Activated effector memory CD4-positive, alpha-beta T cell treated with anti-CD3 and anti-CD28 coated beads, Interleukin-2, amount 50 U/mL, for 16 hours (primary cell): ENCODE results near the gene ATP5ME.
"Not testable (repeated sequence)": the region's sequence is repeated elsewhere in the genome, so short reads cannot be mapped to it uniquely, and the experiment has no call there.

Source experiments
- DNase-seq: peaks from one replicate; pipeline ENCODE4 v3.0.0-alpha.2; 2020

ATP5ME gene, protein sequence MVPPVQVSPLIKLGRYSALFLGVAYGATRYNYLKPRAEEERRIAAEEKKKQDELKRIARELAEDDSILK

DNA sequence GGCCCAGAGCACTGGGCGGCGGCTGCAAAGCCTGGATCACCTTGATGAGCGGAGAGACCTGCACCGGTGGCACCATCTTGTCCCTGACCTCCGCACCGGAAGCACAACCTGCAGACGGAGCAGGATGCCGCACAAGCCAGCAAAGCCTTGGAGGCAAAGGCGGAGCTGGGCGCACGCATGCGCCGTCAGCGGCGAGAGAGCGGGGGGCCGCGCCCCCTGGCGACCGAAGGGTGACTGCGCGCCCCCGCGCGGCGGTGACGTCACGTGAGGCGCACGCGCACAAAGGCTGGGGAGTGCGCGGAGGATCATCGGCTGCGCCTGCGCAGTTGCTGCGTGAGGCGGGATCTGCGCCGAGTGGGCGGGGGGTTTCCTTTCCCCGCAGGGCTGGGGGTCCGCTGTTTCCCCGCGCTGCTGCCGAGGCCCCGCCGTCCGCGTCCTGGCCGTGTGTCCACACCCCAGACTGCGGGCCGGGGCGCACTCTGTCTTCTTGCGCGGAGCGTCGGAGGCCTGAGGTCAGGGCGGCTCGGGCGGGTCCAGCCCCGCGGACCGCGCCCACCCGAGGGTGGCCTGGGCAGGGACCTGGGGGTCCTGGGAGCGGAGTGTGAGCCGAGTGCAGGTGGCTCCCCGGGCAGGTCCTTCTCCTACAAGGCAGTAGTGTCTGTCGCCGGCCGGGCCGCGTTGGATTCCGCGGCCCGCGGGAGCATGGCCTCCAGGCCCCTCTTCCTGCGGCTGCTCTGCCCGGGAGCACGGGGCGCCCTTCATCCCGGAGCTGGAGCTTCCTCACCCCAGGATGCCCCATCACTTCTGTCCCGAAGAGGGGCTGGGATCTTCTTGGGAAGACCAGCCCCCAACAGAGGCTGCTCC is at the start of gene ATP5ME, which contains the start of gene MYL5:
TSS of gene ATP5ME (minus strand) at position 105 of the 864 bp plus-strand sequence. CDS start at position 76, 29 bp downstream.
TSS of gene MYL5 (plus strand) at position 371 of the 864 bp plus-strand sequence. CDS start 3,485 bp downstream, outside the sequence.
- DNase-seq = peak; percentile 99

DNA sequence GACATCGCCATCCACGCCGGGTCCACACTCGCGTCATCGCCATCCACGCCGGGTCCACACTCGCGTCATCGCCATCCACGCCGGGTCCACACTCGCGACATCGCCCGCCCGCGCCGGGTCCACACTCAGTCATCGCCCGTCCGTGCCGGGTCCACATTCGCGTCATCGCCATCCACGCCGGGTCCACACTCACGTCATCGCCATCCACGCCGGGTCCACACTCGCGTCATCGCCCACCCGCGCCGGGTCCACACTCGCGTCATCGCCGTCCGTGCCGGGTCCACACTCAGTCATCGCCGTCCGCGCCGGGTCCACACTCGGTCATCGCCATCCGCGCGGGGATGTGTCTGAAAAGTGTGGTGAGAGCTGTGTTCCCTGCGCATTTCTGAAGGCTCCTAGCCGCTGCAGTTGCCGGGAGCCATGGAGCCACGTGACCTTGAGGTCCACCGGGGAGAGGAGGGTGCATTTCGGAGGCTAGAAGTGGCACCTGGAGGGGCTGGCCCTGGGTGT is 48.8 kb upstream of the ATP5ME start:
- no peak for DNase-seq

DNA sequence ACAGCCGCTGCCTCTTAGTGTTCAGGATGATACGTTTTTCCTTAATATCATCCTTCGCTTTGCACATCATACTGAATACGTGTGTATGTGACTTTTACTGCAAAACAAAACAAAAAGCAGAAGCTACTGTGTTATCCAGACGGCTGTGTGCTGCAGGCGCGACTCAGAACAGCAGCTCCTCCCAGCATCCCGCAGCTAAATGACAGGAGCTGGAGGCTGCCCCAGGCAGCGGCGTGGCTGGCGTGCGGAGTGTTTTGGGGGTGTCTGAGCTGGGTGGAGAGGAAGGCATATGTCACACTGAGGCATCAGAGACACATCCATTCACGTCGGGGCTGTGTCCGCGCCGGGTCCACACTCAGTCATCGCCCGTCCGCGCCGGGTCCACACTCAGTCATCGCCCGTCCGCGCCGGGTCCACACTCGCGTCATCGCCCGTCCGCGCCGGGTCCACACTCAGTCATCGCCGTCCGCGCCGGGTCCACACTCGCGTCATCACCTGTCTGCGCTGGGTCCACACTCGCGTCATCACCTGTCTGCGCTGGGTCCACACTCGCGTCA is 48.2 kb upstream of the ATP5ME start:
- DNase-seq = no peak

DNA sequence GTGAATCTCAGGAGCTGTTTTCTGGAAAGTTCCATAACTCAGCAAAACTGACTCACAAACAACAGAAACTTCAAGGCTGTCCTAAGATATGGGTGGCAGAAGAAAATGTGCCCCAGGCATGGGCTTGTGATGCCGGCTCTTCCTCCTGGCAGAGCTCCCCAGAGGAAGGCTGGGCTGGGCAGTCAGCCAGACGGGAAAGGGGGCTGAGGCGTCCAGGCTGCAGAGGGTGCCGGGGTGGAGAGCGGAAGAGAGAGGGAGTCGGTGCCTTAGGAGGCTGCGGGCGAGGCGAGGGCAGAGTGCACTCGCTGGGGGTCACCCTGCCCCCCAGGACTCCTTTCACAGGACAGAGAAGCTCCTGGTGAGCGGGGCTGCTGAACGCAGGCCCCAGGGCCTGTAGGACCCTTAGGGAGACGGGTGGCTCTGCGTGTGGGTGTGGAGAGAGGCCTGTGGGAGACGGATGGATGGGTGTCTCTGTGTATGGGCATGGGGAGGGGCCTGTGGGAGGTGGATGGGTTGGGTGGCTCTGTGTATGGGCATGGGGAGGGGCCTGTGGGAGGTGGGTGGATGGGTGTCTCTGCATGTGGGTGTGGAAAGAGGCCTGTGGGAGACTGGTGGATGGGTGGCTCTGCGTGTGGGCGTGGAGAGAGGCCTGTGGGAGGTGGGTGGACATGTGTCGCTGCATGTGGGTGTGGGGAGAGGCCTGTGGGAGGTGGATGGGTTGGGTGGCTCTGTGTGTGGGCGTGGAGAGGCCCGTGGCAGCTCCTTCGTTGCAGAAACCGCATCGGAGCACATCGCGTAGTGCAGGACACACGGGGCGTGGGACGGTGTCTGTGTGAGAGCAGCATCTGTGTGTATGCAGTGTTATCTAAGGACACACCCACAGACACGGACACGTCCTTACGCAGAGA is 47.4 kb upstream of the ATP5ME start:
- DNase-seq = no peak

DNA sequence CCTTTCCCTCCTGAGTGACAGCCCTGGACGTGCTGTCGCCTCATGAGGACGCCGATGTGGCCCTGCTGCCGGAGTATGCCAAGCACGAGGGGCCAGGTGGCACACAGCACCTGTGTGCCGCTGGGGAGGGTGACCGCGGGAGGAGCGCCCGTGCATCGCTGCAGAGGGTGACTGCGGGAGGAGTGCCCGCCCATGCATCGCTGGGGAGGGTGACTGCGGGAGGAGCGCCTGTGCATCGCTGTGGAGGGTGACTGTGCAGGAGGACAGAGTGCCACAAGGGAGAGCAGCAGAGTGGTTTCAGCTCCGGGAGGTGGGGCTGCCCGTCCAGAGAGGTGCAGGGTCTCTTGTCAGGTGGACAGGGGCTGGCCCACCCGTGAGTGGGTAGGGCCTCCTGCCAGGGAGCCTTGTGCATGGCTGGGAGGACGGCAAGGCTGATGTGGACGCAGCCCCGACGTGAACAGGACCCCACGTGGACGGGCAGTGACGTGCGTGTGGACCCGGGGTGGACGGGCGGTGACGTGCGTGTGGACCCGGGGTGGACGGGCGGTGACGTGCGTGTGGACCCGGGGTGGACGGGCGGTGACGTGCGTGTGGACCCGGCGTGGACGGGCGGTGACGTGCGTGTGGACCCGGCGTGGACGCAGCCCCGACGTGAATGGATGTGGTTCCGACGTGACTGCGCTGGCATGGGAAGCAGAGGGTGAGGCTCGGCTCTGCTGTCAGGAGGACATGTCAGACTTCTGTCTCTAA is 46.2 kb upstream of the ATP5ME start:
- DNase-seq = no peak

DNA sequence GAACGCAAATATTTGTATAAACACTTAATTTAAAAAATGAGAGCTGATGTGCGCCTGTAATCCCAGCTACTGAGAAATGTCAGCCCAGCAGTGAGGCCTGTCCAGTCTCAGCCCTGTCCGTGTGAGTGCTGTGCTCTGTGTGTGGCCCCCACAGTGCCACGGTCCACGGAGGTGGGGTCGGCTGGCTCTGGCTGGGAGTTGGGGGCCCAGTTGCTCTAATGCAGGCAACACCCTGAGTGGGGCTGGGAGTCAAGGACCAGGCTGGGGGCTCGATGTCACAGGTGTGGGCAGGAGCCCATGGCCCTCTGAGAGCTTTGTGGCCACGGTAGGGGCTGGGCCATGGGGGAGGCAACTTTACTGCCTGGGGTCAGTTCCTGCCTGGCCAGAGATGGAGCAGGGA is 44.4 kb upstream of the ATP5ME start:
- DNase-seq = no peak

DNA sequence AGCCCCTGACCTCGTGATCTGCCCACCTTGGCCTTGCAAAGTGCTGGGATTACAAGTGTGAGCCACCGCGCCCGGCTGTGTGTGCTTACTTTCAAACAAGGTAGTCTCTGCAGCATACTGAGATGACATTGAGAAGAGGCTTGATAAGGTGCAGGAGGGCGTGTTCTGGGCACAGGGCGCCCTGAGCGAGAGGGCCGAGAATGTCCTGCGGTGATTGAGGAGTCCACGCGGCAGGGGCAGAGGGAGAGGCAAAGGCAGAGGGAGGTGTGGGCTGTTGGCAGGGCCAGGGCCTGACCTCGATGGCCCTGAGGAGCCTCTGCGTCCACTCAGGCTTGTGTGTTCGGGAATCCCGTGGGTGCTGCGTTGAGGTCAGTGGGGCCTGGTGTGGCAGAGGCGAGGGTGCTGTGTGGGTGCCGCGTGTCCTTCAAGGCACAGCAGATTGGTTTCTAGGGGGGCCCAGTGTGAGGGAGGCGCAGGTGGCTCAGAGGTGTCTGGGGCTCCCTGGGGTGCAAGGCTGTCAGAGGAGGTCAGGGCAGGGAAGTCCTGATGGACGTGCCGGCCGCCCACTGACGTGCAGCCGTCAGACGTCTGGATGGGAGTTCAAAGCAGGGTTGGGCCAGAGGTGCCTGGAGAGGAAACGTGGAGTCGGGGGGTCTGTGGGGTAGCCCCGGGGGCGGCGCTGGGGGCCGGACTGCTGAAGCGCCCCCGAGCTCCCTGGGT is 43.7 kb upstream of the ATP5ME start:
- DNase-seq = no peak

DNA sequence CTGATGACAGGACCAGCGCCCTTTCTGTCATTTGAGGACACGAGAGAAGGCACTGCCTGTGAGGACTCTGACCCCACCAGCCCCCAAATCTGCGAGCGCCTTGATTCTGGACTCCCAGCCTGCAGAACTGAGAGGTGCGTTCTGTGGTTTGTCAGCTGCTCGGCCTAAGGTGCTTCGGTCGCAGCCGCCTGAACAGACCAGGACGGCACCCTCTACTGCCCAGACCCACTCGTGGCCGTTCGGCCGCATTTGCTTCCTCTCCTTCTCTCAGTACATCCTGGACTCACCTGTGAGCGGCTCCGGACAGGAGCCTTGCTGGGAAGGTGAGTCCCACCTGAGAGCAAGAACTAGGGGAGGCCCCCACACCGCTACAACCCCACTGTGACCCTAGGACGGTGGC is 40.0 kb upstream of the ATP5ME start:
- no peak for DNase-seq

DNA sequence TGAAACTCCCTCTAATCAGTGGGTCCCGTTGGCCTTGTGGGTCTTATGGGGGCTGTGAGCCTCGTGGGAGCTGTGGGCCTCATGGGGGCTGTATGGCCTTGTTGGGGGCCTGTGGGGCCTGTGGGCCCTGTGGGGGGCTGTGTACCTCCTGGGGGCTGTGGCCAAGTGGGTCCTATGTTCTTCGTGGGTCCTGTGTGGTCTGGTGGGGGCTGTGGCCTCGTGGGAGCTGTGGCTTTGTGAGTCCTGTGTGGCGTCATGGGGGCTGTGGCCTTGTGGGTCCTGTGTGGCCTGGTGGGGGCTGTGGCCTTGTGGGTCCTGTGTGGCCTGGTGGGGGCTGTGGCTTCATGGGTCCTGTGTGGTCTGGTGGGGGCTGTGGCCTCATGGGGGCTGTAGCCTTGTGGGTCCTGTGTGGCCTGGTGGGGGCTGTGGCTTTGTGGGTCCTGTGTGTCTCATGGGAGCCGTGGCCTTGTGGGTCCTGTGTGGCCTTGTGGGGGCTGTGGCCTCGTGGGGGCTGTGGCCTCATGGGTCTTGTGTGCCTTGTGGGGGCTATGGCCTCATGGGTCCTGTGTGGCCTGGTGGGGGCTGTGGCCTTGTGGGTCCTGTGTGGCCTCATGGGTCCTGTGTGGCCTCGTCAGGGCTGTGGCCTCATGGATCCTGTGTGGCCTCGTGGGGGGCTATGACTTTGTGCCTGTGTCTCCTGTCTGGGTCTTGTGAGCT is 39.0 kb upstream of the ATP5ME start:
- no peak for DNase-seq

DNA sequence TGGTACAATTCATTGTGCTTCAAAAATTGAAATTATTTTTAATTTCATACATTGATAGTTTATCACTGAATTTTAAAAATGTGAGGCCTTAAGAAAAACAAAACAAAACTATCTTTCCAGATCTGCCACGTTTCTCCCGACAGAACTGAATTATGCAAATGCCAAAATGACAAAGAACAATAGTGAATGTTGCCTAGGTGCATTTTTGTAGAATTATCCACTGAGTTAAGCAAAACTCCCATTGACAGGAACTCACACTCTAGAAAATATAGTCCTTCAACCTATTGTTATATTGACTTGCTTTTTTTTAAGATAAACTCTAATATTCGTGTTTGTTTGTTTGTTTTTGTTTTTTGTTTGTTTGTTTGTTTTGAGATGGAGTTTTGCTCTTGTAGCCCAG is 38.0 kb upstream of the ATP5ME start:
- no peak for DNase-seq

DNA sequence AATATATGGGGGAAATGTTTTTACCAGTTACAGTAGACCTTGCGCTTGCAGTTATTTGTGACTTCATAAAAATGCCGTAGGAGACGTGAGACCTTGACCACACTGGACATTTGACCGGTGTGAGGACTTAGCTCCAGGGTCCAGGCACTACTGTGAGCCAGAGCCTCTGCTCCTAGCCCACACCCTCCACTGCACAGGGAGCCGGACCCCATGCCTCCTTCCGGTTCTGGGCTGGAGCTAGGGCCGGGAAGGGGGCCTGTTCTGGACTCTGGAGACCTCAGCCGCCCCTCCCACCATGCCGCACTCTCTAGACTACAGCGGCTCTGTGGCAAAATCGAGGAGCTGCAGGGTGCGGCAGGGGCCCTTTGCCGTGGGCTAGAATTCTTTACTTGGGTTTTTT is 36.8 kb upstream of the ATP5ME start:
- DNase-seq = no peak

DNA sequence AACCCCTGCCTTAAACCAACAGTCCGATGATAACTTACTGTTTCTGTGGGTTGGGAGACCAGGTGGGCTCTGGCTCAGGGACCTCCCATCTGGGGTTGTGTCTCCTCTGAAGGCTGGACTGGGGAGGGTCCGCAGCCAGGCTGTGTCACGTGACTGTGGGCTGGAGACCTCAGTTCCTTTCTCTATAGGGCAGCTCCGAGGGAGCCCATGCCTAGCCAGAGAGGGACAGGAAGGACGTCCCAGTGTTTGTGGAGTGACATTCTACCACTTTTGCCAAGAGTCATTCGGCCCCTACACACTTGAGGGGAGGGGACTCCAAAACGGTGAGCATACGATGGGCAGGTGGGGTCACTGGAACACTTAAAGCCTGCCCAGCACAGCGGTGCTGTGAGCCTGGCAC is 36.0 kb upstream of the ATP5ME start:
- DNase-seq = no peak

DNA sequence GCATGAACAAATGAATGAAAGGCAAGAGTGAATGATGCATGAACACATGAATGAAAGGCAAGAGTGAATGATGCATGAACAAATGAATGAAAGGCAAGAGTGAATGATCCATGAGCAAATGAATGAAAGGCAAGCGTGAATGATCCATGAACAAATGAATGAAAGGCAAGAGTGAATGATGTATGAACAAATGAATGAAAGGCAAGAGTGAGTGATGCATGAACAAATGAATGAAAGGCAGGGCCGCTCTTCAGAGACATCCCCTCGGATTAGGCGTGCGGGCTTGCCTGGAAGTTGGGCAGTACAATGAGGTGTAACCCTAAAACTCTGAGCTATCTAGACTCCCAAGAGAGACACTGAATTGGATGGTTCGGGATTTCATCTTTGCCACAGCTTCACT is 35.3 kb upstream of the ATP5ME start:
- no peak for DNase-seq

DNA sequence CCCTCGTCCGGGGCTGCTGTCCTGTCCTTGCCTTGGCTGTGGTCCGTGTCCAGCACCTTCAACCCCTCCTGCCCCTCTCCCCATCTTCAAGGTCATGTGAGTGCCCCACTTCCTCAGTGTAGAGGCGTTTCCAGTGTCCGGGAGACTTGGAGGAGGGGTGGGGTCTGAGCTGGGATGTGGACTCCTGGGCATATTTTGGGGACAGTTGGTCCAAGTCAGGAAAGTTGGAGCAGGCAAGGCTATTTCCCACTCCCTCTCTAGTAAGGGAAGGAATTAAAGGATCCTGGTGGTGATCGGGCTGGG is 34.5 kb upstream of the ATP5ME start:
- no peak for DNase-seq

DNA sequence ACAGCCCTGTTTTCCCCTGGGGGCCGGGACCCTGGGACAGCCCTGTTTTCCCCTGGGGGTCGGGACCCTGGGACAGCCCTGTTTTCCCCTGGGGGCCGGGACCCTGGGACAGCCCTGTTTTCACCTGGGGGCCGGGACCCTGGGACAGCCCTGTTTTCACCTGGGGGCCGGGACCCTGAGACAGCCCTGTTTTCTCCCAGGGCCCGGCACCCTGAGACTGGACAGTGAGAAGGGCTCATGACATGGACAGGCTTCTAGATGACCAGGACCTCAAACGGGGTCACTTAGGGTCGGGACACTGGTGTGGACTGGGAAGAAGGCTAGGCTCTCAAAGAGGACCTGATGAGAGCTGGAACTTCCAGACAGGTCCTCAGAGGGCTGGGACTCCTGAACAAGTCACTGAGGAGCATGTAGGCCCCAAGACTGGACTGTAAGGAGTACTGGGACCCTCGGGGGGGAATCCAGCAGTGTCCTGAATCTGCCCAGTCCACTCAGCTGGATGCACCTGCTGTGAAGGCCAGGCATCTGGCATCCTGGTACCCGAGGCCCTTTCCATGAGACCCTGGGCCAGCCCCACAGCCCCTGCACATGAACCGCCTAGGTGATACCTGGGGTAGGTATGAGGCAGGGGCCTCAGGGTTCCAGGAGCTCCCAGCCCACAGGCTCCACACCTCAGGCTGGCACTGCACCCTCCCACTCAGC is 34.0 kb upstream of the ATP5ME start:
- no peak for DNase-seq

DNA sequence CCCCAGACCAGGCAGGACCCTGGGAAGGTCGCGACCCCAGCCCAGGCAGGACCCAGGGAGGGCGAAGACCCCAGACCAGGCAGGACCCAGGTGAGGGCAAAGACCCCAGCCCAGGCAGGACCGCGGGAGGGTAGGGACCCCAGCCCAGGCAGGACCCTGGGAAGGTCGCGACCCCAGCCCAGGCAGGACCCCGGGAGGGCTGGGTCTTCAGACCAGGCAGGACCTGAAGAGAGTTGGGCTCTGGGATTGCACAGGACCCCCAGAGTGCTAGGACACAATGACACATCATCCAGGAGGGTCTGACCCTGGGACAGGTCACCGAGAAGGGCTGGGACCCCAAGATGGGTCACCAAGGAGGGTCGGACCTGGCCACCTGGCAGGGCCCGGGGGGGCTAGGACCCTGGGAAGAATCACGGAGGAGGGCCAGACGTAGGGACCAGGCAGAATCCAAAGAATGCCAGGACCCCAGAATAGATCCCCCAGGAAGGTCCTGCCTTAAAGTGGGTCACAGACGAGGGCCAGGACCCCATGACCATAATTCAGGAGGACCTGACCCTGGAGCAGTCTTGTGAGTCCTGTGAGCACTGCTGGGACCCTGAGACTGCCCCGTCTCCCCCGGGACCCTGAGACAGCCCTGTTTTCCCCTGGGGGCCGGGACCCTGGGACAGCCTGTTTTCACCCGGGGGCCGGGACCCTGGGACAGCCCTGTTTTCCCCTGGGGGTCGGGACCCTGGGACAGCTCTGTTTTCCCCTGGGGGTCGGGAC is 32.9 kb upstream of the ATP5ME start:
- no peak for DNase-seq

DNA sequence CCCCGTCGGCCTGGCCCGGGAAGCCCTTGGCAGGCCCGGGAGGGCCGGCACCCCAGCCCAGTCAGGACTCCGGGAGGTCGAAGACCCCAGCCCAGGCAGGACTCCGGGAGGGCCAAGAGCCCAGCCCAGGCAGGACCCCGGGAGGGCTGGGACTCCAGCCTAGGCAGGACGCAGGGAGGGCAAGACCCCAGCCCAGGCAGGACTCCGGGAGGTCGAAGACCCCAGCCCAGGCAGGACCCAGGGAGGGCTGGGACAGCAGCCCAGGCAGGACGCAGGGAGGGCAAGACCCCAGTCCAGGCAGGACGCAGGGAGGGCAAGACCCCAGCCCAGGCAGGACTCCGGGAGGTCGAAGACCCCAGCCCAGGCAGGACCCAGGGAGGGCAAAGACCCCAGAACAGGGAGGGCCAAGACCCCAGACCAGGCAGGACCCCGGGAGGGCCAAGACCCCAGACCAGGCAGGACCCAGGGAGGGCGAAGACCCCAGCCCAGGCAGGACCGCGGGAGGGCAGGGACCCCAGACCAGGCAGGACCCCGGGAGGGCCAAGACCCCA is 32.1 kb upstream of the ATP5ME start:
- DNase-seq = not testable (repeated sequence)

DNA sequence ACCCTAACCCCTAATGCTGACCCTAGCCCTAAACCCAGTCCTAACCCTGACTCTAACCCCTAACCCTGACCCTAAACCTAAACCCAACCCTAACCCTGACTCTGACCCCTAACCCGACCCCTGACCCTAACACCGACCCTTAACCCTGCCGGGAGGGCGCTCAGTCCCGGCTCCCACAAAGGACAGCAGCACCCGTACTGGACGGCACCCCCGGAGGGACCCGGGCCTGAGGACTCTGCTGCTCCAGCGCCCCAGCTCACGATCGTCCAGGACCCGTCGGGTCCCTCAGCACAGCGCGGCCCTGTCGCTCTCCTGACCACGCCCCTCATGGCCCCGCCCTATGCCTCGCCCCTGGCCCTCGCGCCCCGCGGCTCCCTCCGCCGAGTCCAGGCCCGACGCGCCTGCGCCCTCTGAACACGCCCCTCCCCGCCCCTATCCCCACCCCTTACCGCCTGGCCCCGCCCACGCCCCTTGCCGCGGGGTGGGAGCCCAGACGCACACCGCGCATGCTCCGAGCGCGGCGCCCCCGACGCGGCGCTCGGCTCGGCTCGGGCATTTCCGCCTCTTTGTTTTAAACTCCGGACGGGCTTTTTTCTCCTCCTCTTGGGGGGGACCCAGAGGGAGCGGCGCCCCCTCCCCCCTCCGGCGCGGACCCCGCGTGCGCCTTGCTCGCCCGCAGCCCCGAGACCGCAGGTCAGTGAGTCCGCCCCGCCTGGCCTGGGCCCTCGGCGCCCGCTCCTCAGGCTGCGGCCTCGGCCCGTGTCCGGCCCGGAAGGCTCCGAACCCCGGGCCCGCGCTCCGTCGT is 31.4 kb upstream of the ATP5ME start, which contains the start of gene PCGF3:
TSS of gene PCGF3 (plus strand) at position 555 of the 805 bp plus-strand sequence. CDS start 27,849 bp downstream, outside the sequence.
- peak; percentile 99 for DNase-seq
